ENCODE measurements around the gene ABCA6. TPM values are rescaled to one million over a fixed set of nuclear protein-coding genes. Genes with fewer than 3 reads are reported as not detected.

Gene ABCA6
- total RNA-seq, 1 donor from 2014 or later: not detected

DNA sequence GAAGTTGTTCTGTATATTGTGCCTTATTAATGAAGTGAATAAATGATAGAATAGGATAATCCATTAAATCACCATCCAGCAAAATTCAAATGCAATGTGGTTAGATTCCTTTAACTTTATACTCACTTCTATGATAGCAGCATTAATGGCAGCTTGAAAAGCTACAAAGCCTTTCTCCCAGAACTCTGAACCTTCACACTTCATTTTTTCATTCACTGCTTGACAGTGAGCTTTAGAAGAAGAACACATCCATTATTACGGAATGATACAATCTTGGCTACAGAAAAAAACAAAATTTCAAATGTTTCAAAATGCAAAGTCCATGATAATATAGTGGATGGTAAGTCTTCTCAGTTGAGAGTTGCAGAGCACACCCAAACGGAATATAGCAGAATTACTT lies 97.3 kb downstream of the ABCA6 start:
- Mint-ChIP-seq H3K36me3 (peaks cover 4% of the 10 kb centered on the region), H3K27ac (no peak overlapping the region), H3K4me1 (peaks cover 20% of the 10 kb centered on the region), H3K4me3 (no peak overlapping the region), H3K9me3 (peaks cover 16% of the 10 kb centered on the region), H3K27me3 (ENCODE audit: insufficient read depth, low read depth) (no peaks in the 10 kb centered on the region)
- H3F3A ChIP-seq (ENCODE audit: low read depth): no peaks in the 10 kb centered on the region
- no peaks in the 10 kb centered on the region for H3K27me3 ChIP-seq
- H3K4me1 ChIP-seq: no peaks in the 10 kb centered on the region
- H4K20me1 ChIP-seq (ENCODE audit: low read depth): no peaks in the 10 kb centered on the region
- TF ChIP-seq EZH2phosphoT487 (IDR thresholded peaks at IDR 0.05) (no peak), EZH2 (IDR thresholded peaks at IDR 0.05) (no peak)
- TF ChIP-seq, protein P1, sequence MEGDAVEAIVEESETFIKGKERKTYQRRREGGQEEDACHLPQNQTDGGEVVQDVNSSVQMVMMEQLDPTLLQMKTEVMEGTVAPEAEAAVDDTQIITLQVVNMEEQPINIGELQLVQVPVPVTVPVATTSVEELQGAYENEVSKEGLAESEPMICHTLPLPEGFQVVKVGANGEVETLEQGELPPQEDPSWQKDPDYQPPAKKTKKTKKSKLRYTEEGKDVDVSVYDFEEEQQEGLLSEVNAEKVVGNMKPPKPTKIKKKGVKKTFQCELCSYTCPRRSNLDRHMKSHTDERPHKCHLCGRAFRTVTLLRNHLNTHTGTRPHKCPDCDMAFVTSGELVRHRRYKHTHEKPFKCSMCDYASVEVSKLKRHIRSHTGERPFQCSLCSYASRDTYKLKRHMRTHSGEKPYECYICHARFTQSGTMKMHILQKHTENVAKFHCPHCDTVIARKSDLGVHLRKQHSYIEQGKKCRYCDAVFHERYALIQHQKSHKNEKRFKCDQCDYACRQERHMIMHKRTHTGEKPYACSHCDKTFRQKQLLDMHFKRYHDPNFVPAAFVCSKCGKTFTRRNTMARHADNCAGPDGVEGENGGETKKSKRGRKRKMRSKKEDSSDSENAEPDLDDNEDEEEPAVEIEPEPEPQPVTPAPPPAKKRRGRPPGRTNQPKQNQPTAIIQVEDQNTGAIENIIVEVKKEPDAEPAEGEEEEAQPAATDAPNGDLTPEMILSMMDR (IDR thresholded peaks at IDR 0.05): no peak
- no peaks in the 10 kb centered on the region for H3K36me3 ChIP-seq
- no peak overlapping the region for H3K27ac ChIP-seq
- H3K9ac ChIP-seq: no peak overlapping the region
- no peak overlapping the region for H2AFZ ChIP-seq (replicated peaks)
- no peak for DNase-seq (ENCODE audit: low spot score)
- no peaks in the 10 kb centered on the region for H3K9me3 ChIP-seq (ENCODE audit: low read depth)
- H3K4me2 ChIP-seq: no peak overlapping the region
- H3K4me3 ChIP-seq: no peak overlapping the region
- H3K79me2 ChIP-seq (ENCODE audit: low read depth): no peaks in the 10 kb centered on the region

DNA sequence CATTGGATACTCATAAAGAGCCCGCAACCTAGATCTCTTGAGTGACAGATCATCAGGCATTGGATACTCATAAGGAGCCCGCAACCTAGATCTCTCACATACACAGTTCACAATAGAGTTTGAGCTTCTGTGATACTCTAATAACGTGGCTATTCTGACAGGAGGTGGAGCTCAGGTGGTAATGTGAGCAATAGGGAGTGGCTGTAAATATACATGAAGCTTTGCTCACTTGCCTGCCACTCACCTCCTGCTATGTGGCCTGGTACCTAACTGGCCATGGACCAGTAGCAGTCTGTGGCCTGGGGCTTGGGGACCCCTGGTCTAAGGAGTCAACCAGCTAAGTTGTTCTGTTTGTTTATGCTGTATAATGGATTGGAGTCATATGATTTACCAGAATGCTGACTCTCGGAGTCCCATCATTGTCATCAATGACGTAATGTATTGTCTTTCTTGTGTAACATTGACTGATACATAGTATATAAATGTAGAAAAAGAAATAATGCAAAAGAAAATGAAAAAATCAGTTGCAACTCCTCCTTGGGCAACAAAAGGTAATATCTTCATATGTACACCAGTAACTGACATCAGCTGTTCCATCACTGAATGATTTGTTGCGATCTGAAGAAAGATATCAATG lies 98.5 kb downstream of the ABCA6 start:
- H3K4me2 ChIP-seq: no peak overlapping the region
- H2AFZ ChIP-seq (replicated peaks): no peak overlapping the region
- TF ChIP-seq EZH2phosphoT487 (IDR thresholded peaks at IDR 0.05) (no peak), EZH2 (IDR thresholded peaks at IDR 0.05) (no peak)
- TF ChIP-seq, protein P1 (IDR thresholded peaks at IDR 0.05): no peak
- no peak overlapping the region for H3K27ac Mint-ChIP-seq
- no peaks in the 10 kb centered on the region for H3K79me2 ChIP-seq (ENCODE audit: low read depth)
- peaks cover 20% of the 10 kb centered on the region for H3K4me1 Mint-ChIP-seq
- peaks cover 14% of the 10 kb centered on the region for H3K9me3 Mint-ChIP-seq
- H3K27me3 ChIP-seq: no peaks in the 10 kb centered on the region
- H4K20me1 ChIP-seq (ENCODE audit: low read depth): no peaks in the 10 kb centered on the region
- DNase-seq (ENCODE audit: low spot score): no peak
- H3K36me3 ChIP-seq: no peaks in the 10 kb centered on the region
- no peak overlapping the region for H3K4me3 ChIP-seq
- H3K4me3 Mint-ChIP-seq: no peak overlapping the region
- H3K36me3 Mint-ChIP-seq: peaks cover 4% of the 10 kb centered on the region
- H3K27me3 Mint-ChIP-seq (ENCODE audit: insufficient read depth, low read depth): no peaks in the 10 kb centered on the region
- no peaks in the 10 kb centered on the region for H3F3A ChIP-seq (ENCODE audit: low read depth)
- no peak overlapping the region for H3K27ac ChIP-seq
- H3K4me1 ChIP-seq: no peaks in the 10 kb centered on the region
- no peaks in the 10 kb centered on the region for H3K9me3 ChIP-seq (ENCODE audit: low read depth)
- no peak overlapping the region for H3K9ac ChIP-seq

DNA sequence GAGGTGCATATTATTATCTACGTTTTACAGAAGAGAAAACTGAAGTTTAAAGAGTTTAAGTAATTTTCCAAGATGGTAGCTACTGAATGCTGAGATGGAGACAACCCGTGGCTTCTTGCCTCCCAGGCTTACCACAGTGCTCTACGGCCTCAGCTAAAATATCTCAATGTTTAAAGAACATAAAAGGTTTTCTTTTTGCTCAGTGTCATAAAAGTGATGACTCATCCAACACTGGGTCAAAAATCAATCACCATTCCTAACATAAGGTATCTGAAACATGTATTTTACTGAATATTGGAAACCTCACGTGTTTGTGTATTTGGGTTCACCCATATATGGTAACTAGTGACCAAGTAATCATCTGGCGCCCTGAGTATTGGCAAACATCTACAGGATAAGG lies 99.4 kb downstream of the ABCA6 start:
- TF ChIP-seq, protein P1 (IDR thresholded peaks at IDR 0.05): no peak
- TF ChIP-seq EZH2phosphoT487 (IDR thresholded peaks at IDR 0.05): no peak
- no peak for TF ChIP-seq EZH2 (IDR thresholded peaks at IDR 0.05)
- Histone ChIP-seq H3K36me3 (no peaks in the 10 kb centered on the region), H2AFZ (replicated peaks) (no peak overlapping the region), H3K9ac (no peak overlapping the region), H4K20me1 (ENCODE audit: low read depth) (no peaks in the 10 kb centered on the region), H3K4me3 (no peak overlapping the region), H3K27ac (no peak overlapping the region), H3K4me1 (no peaks in the 10 kb centered on the region), H3K4me2 (no peak overlapping the region), H3F3A (ENCODE audit: low read depth) (no peaks in the 10 kb centered on the region), H3K9me3 (ENCODE audit: low read depth) (peaks cover 1% of the 10 kb centered on the region), H3K27me3 (no peaks in the 10 kb centered on the region), H3K79me2 (ENCODE audit: low read depth) (no peaks in the 10 kb centered on the region)
- no peaks in the 10 kb centered on the region for H3K27me3 Mint-ChIP-seq (ENCODE audit: insufficient read depth, low read depth)
- no peak overlapping the region for H3K4me3 Mint-ChIP-seq
- H3K27ac Mint-ChIP-seq: no peak overlapping the region
- H3K4me1 Mint-ChIP-seq: peaks cover 12% of the 10 kb centered on the region
- H3K36me3 Mint-ChIP-seq: no peaks in the 10 kb centered on the region
- peaks cover 12% of the 10 kb centered on the region for H3K9me3 Mint-ChIP-seq
- DNase-seq (ENCODE audit: low spot score): no peak

Data from neural progenitor cell (in vitro differentiated cells).